Hepatocyte (in vitro differentiated cells): Measurements from ENCODE around the gene SEMA4G. TPM values are rescaled to one million over a fixed set of nuclear protein-coding genes. Genes with fewer than 3 reads are reported as not detected.

ENCODE experiments used
- DNase-seq: peaks from one replicate; pipeline ENCODE4 v3.0.0-alpha.2; 2016; ENCODE audit warnings: low spot score
- H2AFZ ChIP-seq: fragments of 200-600 bp; sonication (generic); 2 replicates; pipeline ENCODE4 v1.6.0; 2016; ENCODE audit warnings: antibody characterized with exemption, mild to moderate bottlenecking
- H3K27ac ChIP-seq: fragments of 200-600 bp; sonication (generic); 2 replicates; pipeline ENCODE4 v1.5.1; 2016; ENCODE audit warnings: mild to moderate bottlenecking
- H3K27me3 ChIP-seq: fragments of 200-600 bp; sonication (generic); 2 replicates; pipeline ENCODE4 v1.6.1; 2016
- H3K36me3 ChIP-seq: fragments of 200-600 bp; sonication (generic); replicated peaks from 2 replicates; pipeline ENCODE4 v1.5.1; 2016; ENCODE audit warnings: low read depth; ENCODE audit not compliant: insufficient read depth
- H3K4me1 ChIP-seq: fragments of 200-600 bp; sonication (generic); 2 replicates; pipeline ENCODE4 v1.5.1; 2016; ENCODE audit warnings: mild to moderate bottlenecking, moderate library complexity; ENCODE audit not compliant: insufficient read depth
- H3K4me2 ChIP-seq: fragments of 200-600 bp; sonication (generic); 2 replicates; pipeline ENCODE4 v1.6.0; 2016
- H3K4me3 ChIP-seq: fragments of 200-600 bp; sonication (generic); 2 replicates; pipeline ENCODE4 v1.5.1; 2016; ENCODE audit warnings: mild to moderate bottlenecking
- H3K79me2 ChIP-seq: fragments of 200-600 bp; sonication (generic); 2 replicates; pipeline ENCODE4 v1.6.0; 2017; ENCODE audit warnings: mild to moderate bottlenecking
- H3K9me2 ChIP-seq: fragments of 200-600 bp; sonication (generic); replicated peaks from 2 replicates; pipeline ENCODE4 v1.6.0; 2017; ENCODE audit warnings: mild to moderate bottlenecking; ENCODE audit not compliant: insufficient read depth
- H3K9me3 ChIP-seq: fragments of 200-600 bp; sonication (generic); 2 replicates; pipeline ENCODE4 v1.5.1; 2016; ENCODE audit warnings: low read depth, mild to moderate bottlenecking
- H4K20me1 ChIP-seq: fragments of 200-600 bp; sonication (generic); 2 replicates; pipeline ENCODE4 v1.6.0; 2016; ENCODE audit warnings: mild to moderate bottlenecking; ENCODE audit not compliant: insufficient read depth, poor library complexity, severe bottlenecking
- EZH2 ChIP-seq: fragments of 200-600 bp; sonication (generic); IDR thresholded peaks from 2 replicates; pipeline ENCODE4 v1.6.1; 2016; ENCODE audit warnings: antibody characterized with exemption, mild to moderate bottlenecking, borderline replicate concordance
- EZH2phosphoT487 ChIP-seq: fragments of 200-600 bp; sonication (generic); IDR thresholded peaks from one replicate; pipeline ENCODE4 v1.6.1; 2018; ENCODE audit warnings: antibody characterized with exemption, mild to moderate bottlenecking, low read depth, moderate library complexity; ENCODE audit not compliant: unreplicated experiment, severe bottlenecking
- WGBS: methylation state at CpG from one replicate; pipeline ENCODE4 v1.1.6; 2016; ENCODE audit warnings: low lambda C conversion rate; ENCODE audit errors: missing lambda C conversion rate; 5-methylcytosine and 5-hydroxymethylcytosine counted together
- polyA plus RNA-seq: library from polyadenylated mRNA; unstranded; fragments of >200 nt; fragmentation: Nextera tagmentation; extraction: Ambion mirVana; gene quantifications from 2 replicates; pipeline ENCODE4 v1.2.1, GENCODE V29; 2016
- total RNA-seq: library from RNA; depleted of rRNA; stranded (reverse); fragments of >200 nt; gene quantifications from 2 replicates; pipeline ENCODE4 v1.2.3, GENCODE V29; 2014
- TF ChIP-seq, protein P1 (sequence below): fragments of 200-600 bp; sonication (generic); IDR thresholded peaks from 2 replicates; pipeline ENCODE4 v1.5.1; 2016; ENCODE audit warnings: antibody characterized with exemption, mild to moderate bottlenecking; ENCODE audit not compliant: poor library complexity

The SEMA4G gene
- total and polyA plus RNA-seq, 2 experiments from 2014 or later = 38.9 to 54.8 TPM

DNA sequence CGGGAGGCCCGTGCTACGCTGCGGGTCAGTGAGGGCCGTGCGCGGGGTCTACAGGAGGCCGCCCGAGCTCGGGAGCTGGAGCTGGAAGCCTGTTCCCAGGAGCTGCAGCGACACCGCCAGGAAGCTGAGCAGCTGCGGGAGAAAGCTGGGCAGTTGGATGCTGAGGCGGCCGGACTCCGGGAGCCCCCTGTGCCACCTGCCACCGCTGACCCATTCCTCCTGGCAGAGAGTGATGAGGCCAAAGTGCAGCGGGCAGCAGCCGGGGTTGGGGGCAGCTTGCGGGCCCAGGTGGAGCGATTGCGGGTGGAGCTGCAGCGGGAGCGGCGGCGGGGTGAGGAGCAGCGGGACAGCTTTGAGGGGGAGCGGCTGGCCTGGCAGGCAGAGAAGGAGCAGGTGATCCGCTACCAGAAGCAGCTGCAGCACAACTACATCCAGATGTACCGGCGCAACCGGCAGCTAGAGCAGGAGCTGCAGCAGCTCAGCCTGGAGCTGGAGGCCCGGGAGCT, 37.3 kb downstream of the SEMA4G start:
- Histone ChIP-seq H3K4me2 (no peak overlapping the region), H3K79me2 (peaks cover 34% of the 10 kb centered on the region), H3K4me1 (peaks cover 5% of the 10 kb centered on the region), H3K27ac (no peak overlapping the region), H3K9me2 (no peaks in the 10 kb centered on the region), H3K36me3 (no peaks in the 10 kb centered on the region), H2AFZ (no peak overlapping the region), H3K9me3 (no peaks in the 10 kb centered on the region), H3K27me3 (no peaks in the 10 kb centered on the region), H3K4me3 (no peak overlapping the region), H4K20me1 (peaks cover 8% of the 10 kb centered on the region)
- 91% methylated on average over 29 of the region's 33 CpGs for WGBS
- DNase-seq = no peak
- TF ChIP-seq EZH2 (no peak), EZH2phosphoT487 (no peak)
- TF ChIP-seq, protein P1, sequence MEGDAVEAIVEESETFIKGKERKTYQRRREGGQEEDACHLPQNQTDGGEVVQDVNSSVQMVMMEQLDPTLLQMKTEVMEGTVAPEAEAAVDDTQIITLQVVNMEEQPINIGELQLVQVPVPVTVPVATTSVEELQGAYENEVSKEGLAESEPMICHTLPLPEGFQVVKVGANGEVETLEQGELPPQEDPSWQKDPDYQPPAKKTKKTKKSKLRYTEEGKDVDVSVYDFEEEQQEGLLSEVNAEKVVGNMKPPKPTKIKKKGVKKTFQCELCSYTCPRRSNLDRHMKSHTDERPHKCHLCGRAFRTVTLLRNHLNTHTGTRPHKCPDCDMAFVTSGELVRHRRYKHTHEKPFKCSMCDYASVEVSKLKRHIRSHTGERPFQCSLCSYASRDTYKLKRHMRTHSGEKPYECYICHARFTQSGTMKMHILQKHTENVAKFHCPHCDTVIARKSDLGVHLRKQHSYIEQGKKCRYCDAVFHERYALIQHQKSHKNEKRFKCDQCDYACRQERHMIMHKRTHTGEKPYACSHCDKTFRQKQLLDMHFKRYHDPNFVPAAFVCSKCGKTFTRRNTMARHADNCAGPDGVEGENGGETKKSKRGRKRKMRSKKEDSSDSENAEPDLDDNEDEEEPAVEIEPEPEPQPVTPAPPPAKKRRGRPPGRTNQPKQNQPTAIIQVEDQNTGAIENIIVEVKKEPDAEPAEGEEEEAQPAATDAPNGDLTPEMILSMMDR = no peak

DNA sequence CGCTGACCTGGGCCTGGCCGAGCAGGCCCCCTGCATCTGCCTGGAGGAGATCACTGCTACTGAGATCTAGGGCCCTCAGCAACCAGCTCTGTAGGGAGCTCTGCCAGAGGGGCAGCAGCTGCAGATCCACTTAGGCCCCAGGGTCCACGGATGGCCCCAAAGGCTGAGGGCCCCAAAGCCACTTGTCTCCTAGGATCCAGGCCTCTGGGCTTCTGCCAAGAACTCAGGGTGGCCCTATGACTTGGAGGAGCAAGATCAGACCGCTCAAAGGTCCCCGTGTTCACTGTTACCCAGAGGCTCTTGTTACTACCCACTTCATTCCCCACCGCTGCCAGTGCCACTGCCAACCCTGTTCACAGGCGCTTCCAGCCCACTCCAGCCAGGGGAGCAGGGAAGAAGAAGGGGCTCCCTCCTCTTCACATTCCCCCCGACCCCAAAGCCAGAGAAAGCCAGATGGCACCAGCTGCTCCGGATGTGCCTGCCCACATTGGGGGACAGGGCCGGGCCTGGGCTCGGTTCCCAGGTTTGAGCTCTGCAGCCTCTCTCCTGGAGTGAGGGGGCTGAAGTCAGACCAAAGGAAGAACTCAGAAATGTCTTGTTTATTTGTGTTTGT, 37.9 kb downstream of the SEMA4G start:
- no peak for DNase-seq
- H3K4me1 ChIP-seq = no peaks in the 10 kb centered on the region
- no peaks in the 10 kb centered on the region for H3K9me3 ChIP-seq
- H3K36me3 ChIP-seq = no peaks in the 10 kb centered on the region
- no peak overlapping the region for H3K4me3 ChIP-seq
- H3K27me3 ChIP-seq = no peaks in the 10 kb centered on the region
- H2AFZ ChIP-seq = no peak overlapping the region
- WGBS = 90% methylated on average over 11 of the region's 11 CpGs
- peaks cover 28% of the 10 kb centered on the region for H3K79me2 ChIP-seq
- H4K20me1 ChIP-seq = peaks cover 3% of the 10 kb centered on the region
- H3K27ac ChIP-seq = peak overlapping the region; percentile 20
- TF ChIP-seq EZH2 = no peak
- no peaks in the 10 kb centered on the region for H3K9me2 ChIP-seq
- no peak overlapping the region for H3K4me2 ChIP-seq

- H2AFZ ChIP-seq = no peak overlapping the region
- no peaks in the 10 kb centered on the region for H4K20me1 ChIP-seq
- DNase-seq = no peak
- H3K9me2 ChIP-seq = no peaks in the 10 kb centered on the region
- no peaks in the 10 kb centered on the region for H3K9me3 ChIP-seq
- TF ChIP-seq EZH2 = no peak
- no peak for TF ChIP-seq EZH2phosphoT487
- TF ChIP-seq, protein P1 = no peak
- peaks cover 19% of the 10 kb centered on the region for H3K79me2 ChIP-seq
- no peak overlapping the region for H3K4me3 ChIP-seq
- no peaks in the 10 kb centered on the region for H3K36me3 ChIP-seq
- no peaks in the 10 kb centered on the region for H3K27me3 ChIP-seq
- H3K4me1 ChIP-seq = peaks cover 3% of the 10 kb centered on the region
- H3K27ac ChIP-seq = no peak overlapping the region
- no peak overlapping the region for H3K4me2 ChIP-seq
- 75% methylated on average over 13 of the region's 13 CpGs for WGBS
These were observed 38.9 kb downstream of the SEMA4G start for GRCh38 chr10:101007915-101008822.
